ENCODE results near the gene PPP2R3A.

GRCh38 chr3:136146981-136147729 lies 181.6 kb downstream of the PPP2R3A start:
- TF ChIP-seq CTCF (IDR thresholded peaks at IDR 0.05; ENCODE audit: low read length) (no peak), EZH2 (IDR thresholded peaks at IDR 0.05; ENCODE audit: borderline replicate concordance, low read length) (no peak)
